ENCODE data around the gene NDST4.
"Not testable (repeated sequence)": the region's sequence is repeated elsewhere in the genome, so short reads cannot be mapped to it uniquely, and the experiment has no call there.

Gene NDST4

DNA sequence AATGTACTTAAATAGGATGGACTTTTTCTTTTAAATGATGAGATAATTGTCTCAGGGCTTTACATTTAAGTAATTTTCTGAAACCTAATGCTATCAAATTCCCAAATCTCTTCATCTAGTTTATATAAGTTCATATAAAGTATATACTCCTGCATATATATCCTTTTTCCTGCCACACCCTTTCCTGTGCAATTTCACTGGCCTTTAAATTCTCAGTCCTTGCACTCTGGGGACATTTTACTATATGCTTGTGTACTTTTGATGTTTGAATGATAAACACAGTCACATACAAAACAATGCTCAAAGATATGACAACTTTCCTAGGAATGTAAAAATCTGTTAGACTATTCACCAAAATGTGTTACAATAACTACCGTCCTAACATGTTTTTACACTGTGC, 60.1 kb downstream of the NDST4 start:
- no peak for DNase-seq

- DNase-seq: no peak
These were observed 70.9 kb downstream of the NDST4 start for GRCh38 chr4:115042496-115042895.

DNA sequence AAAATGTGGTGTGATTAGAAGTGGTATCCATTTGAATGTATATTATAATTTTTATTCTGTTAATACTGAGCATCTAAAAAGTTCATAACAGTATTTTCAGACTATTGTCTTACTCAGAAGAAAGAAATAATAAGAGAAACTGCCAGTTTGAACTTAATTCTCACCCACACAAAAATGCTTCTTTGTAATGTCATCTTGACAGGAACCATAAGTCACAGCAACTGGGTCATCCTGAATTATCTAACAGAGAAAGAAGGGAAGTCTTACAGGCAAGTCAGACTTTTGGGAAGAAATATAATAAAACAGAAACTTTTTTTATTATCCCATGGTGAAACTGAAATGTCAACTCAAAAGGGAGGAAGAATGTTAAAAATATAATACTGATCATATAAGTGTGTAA, 83.1 kb downstream of the NDST4 start:
- DNase-seq: no peak

DNA sequence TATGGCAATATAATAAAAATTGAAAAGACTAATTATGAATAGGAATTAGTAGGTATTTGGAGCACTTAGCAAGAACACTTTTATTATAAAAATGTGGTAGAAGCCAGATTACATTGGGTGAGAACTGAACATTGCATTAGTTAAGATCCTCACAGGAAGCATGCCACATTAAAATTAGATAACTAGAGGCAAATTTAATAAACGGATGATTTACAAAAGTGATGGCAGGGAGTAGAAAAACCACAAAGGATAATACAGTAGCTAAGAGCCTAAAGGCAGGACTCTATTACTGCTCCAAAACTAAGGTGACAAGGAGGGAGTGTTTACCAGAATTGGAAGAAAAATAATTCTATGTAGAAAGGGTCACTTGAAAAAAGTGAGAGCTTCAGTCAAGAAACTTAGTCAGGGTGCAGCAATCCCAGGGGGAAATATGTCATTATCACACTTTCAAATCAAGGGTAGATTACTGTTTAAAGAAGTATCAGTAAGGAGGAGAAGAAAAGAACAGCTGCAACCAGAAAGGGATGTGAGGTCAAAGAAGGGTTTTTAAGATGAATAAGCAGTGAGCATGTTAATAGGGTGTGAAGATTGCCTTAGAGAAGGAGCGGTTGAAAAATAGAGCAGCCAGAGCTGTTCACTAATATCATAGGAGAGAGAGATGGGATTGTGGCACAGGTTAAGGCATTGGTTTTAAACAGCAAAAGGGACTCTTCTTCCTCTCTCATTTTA, 84.6 kb downstream of the NDST4 start:
- no peak for DNase-seq

- no peak for DNase-seq
These were observed 113.5 kb downstream of the NDST4 start for GRCh38 chr4:114999880-115000279.

DNA sequence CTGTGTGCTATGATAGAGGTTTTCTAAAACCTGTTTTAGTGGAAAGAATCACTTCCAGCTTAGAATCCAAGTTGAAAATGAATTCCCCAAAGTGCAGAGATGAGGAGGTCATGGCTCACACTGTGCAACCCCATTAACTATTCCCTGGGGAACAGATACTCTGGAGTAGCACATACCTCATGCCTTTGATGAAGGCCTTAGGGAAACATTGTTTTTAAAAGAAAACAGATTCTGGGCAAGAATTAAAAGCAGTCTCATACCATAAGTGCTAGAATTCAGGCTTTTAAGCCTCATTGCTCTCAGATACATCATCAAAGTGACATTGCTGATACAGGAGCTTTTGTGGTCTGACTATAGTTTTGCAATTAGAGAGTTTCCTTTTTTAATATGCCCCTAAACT, 115.1 kb downstream of the NDST4 start:
- DNase-seq: no peak

GRCh38 chr4:114997576-114998247, 115.7 kb downstream of the NDST4 start:
- no peak for DNase-seq

DNA sequence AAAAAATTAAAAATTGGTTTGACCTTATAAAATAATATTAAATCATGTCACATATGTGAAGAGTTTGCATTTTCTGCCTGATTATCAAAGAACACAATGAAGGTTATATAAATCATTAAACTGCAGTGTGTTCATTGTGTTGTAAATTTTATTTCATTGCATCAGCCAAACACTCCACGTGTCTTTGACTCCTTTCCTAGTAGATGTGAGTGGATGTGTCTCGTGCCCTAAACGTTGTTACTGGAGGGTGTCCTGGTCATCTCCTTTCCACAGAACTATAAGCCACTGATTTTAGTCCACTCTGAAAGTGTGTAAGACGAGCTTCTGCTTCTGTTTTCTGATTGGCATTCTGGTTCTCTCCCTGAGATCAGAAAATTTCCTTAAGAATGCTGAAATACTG, 127.3 kb downstream of the NDST4 start:
- no peak for DNase-seq

GRCh38 chr4:114980932-114981708, 132.3 kb downstream of the NDST4 start:
- no peak for DNase-seq

DNA sequence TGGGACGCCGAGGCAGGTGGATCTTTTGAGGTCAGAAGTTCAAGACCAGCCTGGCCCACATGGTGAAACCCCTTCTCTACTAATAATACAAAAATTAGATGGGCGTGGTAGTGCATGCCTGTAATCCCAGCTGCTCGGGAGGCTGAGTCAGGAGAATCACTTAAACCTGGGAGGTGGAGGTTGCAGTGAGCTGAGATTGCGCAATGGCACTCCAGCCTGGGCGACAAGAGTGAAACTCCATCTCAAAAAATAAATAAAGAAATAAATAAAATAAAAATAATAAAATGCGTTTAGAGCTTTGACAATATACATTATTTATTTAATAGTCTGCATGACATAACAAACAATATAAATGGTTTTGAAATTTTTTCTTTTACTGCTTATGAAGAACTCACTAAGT, 133.0 kb downstream of the NDST4 start:
- DNase-seq: not testable (repeated sequence)

DNA sequence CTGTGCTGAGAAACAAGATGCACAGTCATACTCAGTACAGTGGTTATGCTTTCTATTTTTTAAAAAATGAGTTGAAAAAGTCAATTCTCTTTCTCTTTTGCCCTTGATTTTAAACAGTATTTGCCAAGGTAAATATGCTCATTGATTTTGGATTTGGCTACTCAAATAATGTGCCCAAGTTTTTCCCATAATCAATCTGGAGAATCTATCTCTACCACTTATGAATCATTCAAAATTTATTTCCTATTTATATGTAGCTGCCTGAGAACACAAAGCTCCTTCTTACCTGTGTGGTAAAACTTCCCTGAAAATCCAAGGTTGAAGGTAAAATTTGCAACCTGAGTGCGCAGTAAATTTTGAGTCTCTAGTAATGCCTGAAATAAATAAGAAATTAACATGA, 136.5 kb downstream of the NDST4 start:
- DNase-seq: no peak

DNA sequence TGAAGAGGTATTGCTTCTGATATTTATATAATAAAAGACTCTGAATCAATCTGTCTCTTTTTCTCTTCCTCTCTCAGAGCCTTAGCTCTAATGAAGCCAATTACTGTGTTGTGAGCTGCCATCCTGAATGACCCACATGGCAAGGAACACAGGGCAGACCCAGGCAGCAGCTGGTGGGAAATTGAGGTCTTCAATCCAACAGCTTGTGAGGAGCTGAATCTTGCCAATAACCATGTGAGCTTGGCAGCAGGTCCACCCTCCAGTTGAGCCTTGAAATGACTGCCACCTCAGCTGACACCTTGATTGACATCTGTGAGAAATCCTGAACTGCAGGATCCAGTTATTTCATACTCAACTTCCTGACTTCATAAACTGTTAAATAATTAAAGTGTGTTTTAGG, 149.4 kb downstream of the NDST4 start:
- no peak for DNase-seq

GRCh38 chr4:114945616-114946015, 167.8 kb downstream of the NDST4 start:
- DNase-seq: no peak

DNA sequence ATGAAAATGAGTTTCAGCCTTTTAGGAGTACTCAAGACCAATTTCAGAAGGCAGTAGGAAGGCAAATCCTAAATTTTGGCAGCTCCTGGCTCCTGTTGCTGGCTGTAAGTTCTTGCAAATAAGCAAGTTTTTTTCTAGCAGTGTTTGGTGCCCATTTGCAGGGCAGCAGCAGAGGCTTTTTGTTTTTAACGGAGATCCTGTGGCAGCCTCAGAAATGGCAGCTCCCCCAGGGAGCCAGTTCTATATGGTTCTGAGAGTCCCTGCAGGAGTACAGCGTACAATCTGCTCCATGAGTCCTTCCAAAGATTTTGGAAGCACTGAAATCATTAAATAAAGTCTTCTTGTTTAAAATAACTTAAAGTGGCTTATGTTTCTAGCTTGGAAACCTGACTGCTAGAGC, 171.9 kb downstream of the NDST4 start:
- DNase-seq: no peak

- DNase-seq: no peak
These were observed 185.5 kb downstream of the NDST4 start for GRCh38 chr4:114927881-114928280.

DNA sequence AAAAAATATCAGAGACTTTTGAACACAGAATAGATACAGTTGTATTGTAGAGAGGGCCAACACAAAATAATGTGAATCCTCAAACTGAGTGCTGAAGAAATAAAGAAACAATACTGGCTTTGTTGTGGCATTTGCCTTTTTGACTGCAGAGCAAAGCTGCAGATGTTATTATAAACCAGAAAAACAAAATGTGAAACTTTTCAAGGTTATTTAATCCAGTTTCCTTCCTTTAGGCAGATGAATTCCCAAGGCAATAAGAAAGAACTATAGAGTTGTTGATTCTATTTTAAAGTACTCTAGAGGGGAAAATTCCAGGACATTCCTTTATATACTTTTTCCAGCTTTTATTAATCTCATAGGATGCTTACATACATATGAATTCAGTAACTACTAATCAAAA, 186.8 kb downstream of the NDST4 start:
- no peak for DNase-seq

GRCh38 chr4:114924311-114924710, 189.1 kb downstream of the NDST4 start:
- DNase-seq: no peak

GRCh38 chr4:114922592-114922933, 190.9 kb downstream of the NDST4 start:
- peak; percentile 22 to 26 for DNase-seq

- peak; percentile 43 to 55 for DNase-seq
These were observed 191.4 kb downstream of the NDST4 start for GRCh38 chr4:114921790-114922591.

GRCh38 chr4:114921191-114921590, 192.2 kb downstream of the NDST4 start:
- no peak for DNase-seq

DNA sequence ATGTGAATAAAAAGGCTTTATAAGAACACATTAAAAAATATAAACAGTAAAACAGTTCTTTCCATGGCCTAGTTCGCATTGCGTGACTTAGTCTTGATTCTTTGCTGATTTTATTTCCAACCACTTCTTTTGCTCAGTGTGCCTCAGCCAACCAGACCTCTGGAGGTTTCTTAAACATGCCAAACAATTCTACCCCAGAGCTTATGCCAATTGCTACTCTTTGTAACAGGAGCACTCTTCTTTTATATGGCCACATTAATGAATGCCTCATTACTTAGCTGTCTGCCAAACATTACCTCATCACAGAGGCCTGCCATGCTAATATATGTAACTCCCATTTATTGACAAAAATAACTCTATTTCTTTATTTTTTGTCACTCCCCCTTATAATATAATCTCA, 202.3 kb downstream of the NDST4 start:
- DNase-seq: no peak

GRCh38 chr4:114907568-114907967, 205.9 kb downstream of the NDST4 start:
- DNase-seq: no peak

DNA sequence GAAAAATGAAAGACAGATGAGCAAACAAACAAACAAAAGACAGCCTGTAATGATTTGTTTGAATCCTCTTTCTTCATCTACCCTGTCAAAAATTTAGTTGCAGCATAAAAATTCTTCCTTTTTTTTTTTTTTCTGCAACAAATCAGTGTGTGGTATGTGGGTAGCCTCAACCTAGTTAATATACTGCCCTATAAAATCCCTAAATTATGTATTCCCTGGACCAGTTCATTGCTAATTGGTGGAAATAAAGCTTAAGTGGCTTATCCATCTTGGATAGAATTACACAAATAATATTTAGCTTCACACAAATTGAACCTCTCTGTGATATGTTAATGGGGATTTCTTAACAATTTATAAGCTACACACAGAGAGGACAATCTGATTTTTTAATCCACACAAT, 208.4 kb downstream of the NDST4 start:
- no peak for DNase-seq

Data from SHP77 (cell line).